ENCODE results near the gene NFASC.

NFASC gene

DNA sequence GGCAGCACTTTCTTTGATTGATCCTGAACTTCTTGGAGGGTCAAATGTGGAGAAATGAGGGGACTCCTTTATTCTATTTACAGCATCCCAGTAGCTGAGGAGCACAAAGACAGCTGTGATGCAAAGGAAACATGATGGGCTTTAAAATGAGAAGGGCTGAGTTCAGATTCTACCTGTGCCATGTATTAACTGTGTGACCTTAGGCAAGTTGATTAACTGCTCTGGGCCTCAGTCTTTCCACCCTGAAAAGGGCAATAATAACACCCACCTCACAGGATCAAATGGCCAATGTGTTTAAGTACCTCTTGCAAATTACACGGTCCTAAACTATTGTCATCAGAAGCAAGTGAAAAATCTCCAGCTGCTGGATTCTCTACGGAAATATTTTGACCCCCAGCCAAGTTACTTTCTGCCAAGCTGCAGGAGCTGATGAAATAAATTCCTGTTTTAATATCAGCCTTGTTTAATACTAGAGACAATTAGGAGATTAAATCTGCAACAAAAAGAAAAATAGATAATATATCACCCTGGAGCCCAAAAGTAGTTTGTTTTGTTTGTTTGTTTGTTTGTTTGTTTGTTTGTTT lies 197.9 kb downstream of the NFASC start:
- FAIRE-seq, result no peak

GRCh38 chr1:205069371-205070125 lies 198.9 kb downstream of the NFASC start:
- FAIRE-seq, result no peak

- FAIRE-seq, result no peak
These were observed 200.4 kb downstream of the NFASC start for GRCh38 chr1:205071028-205071409.

- no peak for FAIRE-seq
These were observed 201.1 kb downstream of the NFASC start for GRCh38 chr1:205071801-205072200.

DNA sequence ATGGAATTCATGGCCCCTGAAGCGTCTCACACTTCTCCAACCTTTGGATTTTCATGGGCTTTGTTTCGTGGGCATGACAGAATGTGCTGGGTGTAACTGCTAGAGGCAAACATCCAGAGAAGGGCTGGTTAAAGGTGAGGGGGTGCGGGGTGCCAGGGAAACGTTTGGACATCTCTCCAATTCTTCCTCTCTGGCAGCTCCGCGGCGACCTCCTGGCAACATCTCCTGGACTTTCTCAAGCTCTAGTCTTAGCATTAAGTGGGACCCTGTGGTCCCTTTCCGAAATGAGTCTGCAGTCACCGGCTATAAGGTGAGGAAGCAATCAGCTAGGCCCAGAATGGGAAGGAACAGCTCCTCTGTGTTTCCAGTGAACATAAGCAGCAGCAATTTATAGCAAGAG lies 201.6 kb downstream of the NFASC start:
- FAIRE-seq, result no peak

All from A204.1 (cell line).